Activated T-helper 1 cell treated with anti-CD3 and anti-CD28 coated beads, Interleukin-2, amount 50 U/mL, for 16 hours (primary cell): ENCODE results near the gene MPEG1.

ENCODE experiments used
- DNase-seq, 2 donors: peaks; one replicate each; pipeline ENCODE4 v3.0.0-alpha.2; 2020; ENCODE audit warnings: low read depth in 1 of 2, low spot score in 1 of 2

Gene MPEG1

GRCh38 chr11:59212744-59213631 is at the start of gene MPEG1:
MPEG1 (minus strand) TSS chr11:59212927; CDS start chr11:59212865, 62 bp downstream.
- DNase-seq, result no peak

- DNase-seq, result no peak
Measured at GRCh38 chr11:59262177-59262818, 49.6 kb upstream of the MPEG1 start.

GRCh38 chr11:59261150-59261549 is 48.4 kb upstream of the MPEG1 start:
- DNase-seq, result no peak

- DNase-seq, result no peak
Measured at GRCh38 chr11:59259867-59260475, 47.2 kb upstream of the MPEG1 start.

GRCh38 chr11:59259047-59259446 is 46.3 kb upstream of the MPEG1 start:
- no peak for DNase-seq

GRCh38 chr11:59255281-59255680 is 42.6 kb upstream of the MPEG1 start:
- no peak for DNase-seq

GRCh38 chr11:59254286-59254685 is 41.6 kb upstream of the MPEG1 start:
- no peak for DNase-seq

- no peak for DNase-seq
Measured at GRCh38 chr11:59253001-59253400, 40.3 kb upstream of the MPEG1 start.

GRCh38 chr11:59249535-59249934 is 36.8 kb upstream of the MPEG1 start:
- no peak for DNase-seq

GRCh38 chr11:59247531-59248227 is 35.0 kb upstream of the MPEG1 start:
- no peak for DNase-seq

- DNase-seq, result no peak
Measured at GRCh38 chr11:59243633-59244032, 30.9 kb upstream of the MPEG1 start.

- DNase-seq, result no peak
Measured at GRCh38 chr11:59240322-59240721, 27.6 kb upstream of the MPEG1 start.

- no peak for DNase-seq
Measured at GRCh38 chr11:59226396-59226795, 13.7 kb upstream of the MPEG1 start.

GRCh38 chr11:59225017-59225416 is 12.3 kb upstream of the MPEG1 start:
- DNase-seq, result no peak

GRCh38 chr11:59224351-59224928 is 11.7 kb upstream of the MPEG1 start:
- DNase-seq, result no peak

GRCh38 chr11:59223611-59224010 is 10.9 kb upstream of the MPEG1 start:
- DNase-seq, result no peak

GRCh38 chr11:59223177-59223576 is 10.4 kb upstream of the MPEG1 start:
- no peak for DNase-seq

- no peak for DNase-seq
Measured at GRCh38 chr11:59222464-59223060, 9.8 kb upstream of the MPEG1 start.

GRCh38 chr11:59221441-59221840 is 8.7 kb upstream of the MPEG1 start:
- DNase-seq, result no peak

- DNase-seq, result no peak
Measured at GRCh38 chr11:59219836-59220235, 7.1 kb upstream of the MPEG1 start.

- no peak for DNase-seq
Measured at GRCh38 chr11:59218893-59219292, 6.2 kb upstream of the MPEG1 start.
